ENCODE data around the gene SLF1.

The SLF1 gene

GRCh38 chr5:94725142-94725541 lies 106.7 kb downstream of the SLF1 start:
- no peak for DNase-seq

- DNase-seq: no peak
These were observed 113.0 kb downstream of the SLF1 start for GRCh38 chr5:94731471-94731870.

- no peak for DNase-seq
These were observed 118.0 kb downstream of the SLF1 start for GRCh38 chr5:94736498-94736897.

- no peak for DNase-seq
These were observed 121.8 kb downstream of the SLF1 start for GRCh38 chr5:94740286-94740685.

GRCh38 chr5:94742852-94743251 lies 124.4 kb downstream of the SLF1 start:
- DNase-seq: no peak

- DNase-seq: no peak
These were observed 126.4 kb downstream of the SLF1 start for GRCh38 chr5:94744906-94745305.

- no peak for DNase-seq
These were observed 127.6 kb downstream of the SLF1 start for GRCh38 chr5:94745786-94746730.

- peak; percentile 26 for DNase-seq
These were observed 128.3 kb downstream of the SLF1 start for GRCh38 chr5:94746731-94747124.
